Neuronal stem cell (in vitro differentiated cells): Measurements from ENCODE around the gene ANO9.

Experiments used
- DNase-seq: peaks from one replicate; pipeline ENCODE4 v3.0.0-alpha.2; 2013; ENCODE audit warnings: low spot score
- H2AFZ ChIP-seq: one replicate; pipeline ENCODE4 v1.6.1; 2013; ENCODE audit warnings: mild to moderate bottlenecking, low read length, inconsistent platforms
- H2AK5ac ChIP-seq: 2 replicates; pipeline ENCODE4 v1.6.1; 2013; ENCODE audit warnings: low read depth, mild to moderate bottlenecking, inconsistent platforms, low read length, moderate library complexity, mixed read lengths
- H2BK120ac ChIP-seq: 2 replicates; pipeline ENCODE4 v1.6.1; 2013; ENCODE audit warnings: low read depth, mild to moderate bottlenecking, inconsistent platforms, low read length, moderate library complexity, mixed read lengths
- H2BK12ac ChIP-seq: one replicate; pipeline ENCODE4 v1.6.1; 2013; ENCODE audit warnings: low read length, inconsistent platforms
- H2BK15ac ChIP-seq: 2 replicates; pipeline ENCODE4 v1.6.1; 2013; ENCODE audit warnings: mild to moderate bottlenecking, low read length, inconsistent platforms, mixed read lengths
- H2BK5ac ChIP-seq: one replicate; pipeline ENCODE4 v1.6.1; 2013; ENCODE audit warnings: inconsistent platforms, mild to moderate bottlenecking, low read length, moderate library complexity
- H3K14ac ChIP-seq: one replicate; pipeline ENCODE4 v1.6.1; 2013; ENCODE audit warnings: low read length, inconsistent platforms
- H3K18ac ChIP-seq: 2 replicates; pipeline ENCODE4 v1.6.1; 2013; ENCODE audit warnings: low read length, inconsistent platforms
- H3K23ac ChIP-seq: 2 replicates; pipeline ENCODE4 v1.6.1; 2013; ENCODE audit warnings: low read depth, mild to moderate bottlenecking, mixed read lengths, low read length, inconsistent platforms; ENCODE audit not compliant: poor library complexity
- H3K27ac ChIP-seq: replicated peaks from 3 replicates; pipeline ENCODE4 v1.5.1; 2013; ENCODE audit warnings: low read length, inconsistent platforms
- H3K27me3 ChIP-seq, 3 experiments: 2 replicates each; pipeline ENCODE4 v1.6.1; 2013; ENCODE audit warnings: low read length in 3 of 3, mild to moderate bottlenecking in 2 of 3, inconsistent platforms in 1 of 3, low read depth in 1 of 3, mixed read lengths in 1 of 3, moderate library complexity in 1 of 3; ENCODE audit not compliant: control insufficient read depth in 3 of 3, insufficient read depth in 3 of 3
- H3K36me3 ChIP-seq, 2 donors: replicated peaks in 1 of 2; 2 replicates each; pipeline ENCODE4 v1.6.1; 2013; ENCODE audit warnings: low read length in 2 of 2; ENCODE audit not compliant: control insufficient read depth in 2 of 2, insufficient read depth in 2 of 2
- H3K4ac ChIP-seq: 2 replicates; pipeline ENCODE4 v1.6.1; 2013; ENCODE audit warnings: inconsistent platforms, mild to moderate bottlenecking, low read length, moderate library complexity
- H3K4me1 ChIP-seq, 2 donors: 1 replicate in 1 of 2; 2 replicates in 1 of 2; pipeline ENCODE4 v1.6.1; 2013; ENCODE audit warnings: low read length in 2 of 2, low read depth in 1 of 2; ENCODE audit not compliant: control insufficient read depth in 2 of 2, insufficient read depth in 1 of 2
- H3K4me2 ChIP-seq: one replicate; pipeline ENCODE4 v1.6.1; 2013; ENCODE audit warnings: mild to moderate bottlenecking, low read length, inconsistent platforms; ENCODE audit not compliant: insufficient read depth, poor library complexity, severe bottlenecking
- H3K4me3 ChIP-seq, 2 donors: 2 replicates each; pipeline ENCODE4 v1.5.1; 2013; ENCODE audit warnings: low read length in 2 of 2, mild to moderate bottlenecking in 2 of 2, inconsistent platforms in 1 of 2, moderate library complexity in 1 of 2
- H3K79me1 ChIP-seq: one replicate; pipeline ENCODE4 v1.6.1; 2013; ENCODE audit warnings: low read depth, mild to moderate bottlenecking, inconsistent platforms, low read length, moderate library complexity
- H3K9ac ChIP-seq: one replicate; pipeline ENCODE4 v1.6.1; 2013; ENCODE audit warnings: mild to moderate bottlenecking, low read depth, low read length, inconsistent platforms; ENCODE audit not compliant: poor library complexity
- H3K9me3 ChIP-seq, 2 donors: replicated peaks in 1 of 2; 2 replicates each; pipeline versions ENCODE3 to v1.6.1; 2013; ENCODE audit warnings: low read length in 2 of 2, mild to moderate bottlenecking in 2 of 2, inconsistent platforms in 1 of 2, low read depth in 1 of 2, mixed read lengths in 1 of 2, moderate library complexity in 1 of 2; ENCODE audit not compliant: control insufficient read depth in 2 of 2, insufficient read depth in 1 of 2
- H4K8ac ChIP-seq: one replicate; pipeline ENCODE4 v1.6.1; 2013; ENCODE audit warnings: low read depth, mild to moderate bottlenecking, inconsistent platforms, low read length, moderate library complexity
- H4K91ac ChIP-seq: one replicate; pipeline ENCODE4 v1.6.1; 2013; ENCODE audit warnings: low read length, low read depth, mild to moderate bottlenecking, inconsistent platforms; ENCODE audit not compliant: poor library complexity
- WGBS, 2 donors: extraction: QIAGEN DNeasy Blood & Tissue Kit; methylation state at CpG; one replicate each; pipeline ENCODE4 v1.1.7; 2013; ENCODE audit warnings: missing lambda C conversion rate in 2 of 2, mixed read lengths in 1 of 2; ENCODE audit not compliant: insufficient read length in 2 of 2, insufficient replicate concordance in 1 of 2; ENCODE audit errors: extremely low coverage in 2 of 2; 5-methylcytosine and 5-hydroxymethylcytosine counted together

Gene ANO9

DNA sequence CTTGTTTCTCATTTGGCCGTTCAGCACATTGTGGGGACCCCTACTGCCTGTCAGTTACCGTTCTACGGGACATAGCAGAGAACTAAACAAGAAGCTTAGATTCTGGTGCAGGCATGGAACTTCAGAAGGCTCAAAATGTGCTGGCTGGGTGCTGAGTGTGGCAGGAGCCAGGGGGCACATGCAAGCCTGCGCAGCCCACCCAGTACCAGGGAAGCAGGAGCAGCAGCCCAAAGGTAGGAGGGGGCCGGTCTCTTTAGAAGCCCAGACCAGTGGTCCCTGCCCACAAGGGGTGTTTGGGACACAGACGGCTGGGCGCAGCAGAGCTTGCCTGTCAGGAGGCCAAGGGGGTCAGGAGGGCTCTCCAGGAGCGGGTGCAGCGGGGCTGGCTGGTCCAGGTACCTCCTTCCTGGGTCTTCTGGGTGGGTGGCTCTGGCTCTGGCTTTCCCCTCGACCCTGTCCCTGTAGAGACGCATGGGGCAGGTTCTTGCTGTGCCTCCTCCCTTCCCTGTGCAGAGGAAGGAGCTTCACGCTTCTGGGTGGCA lies 10.5 kb upstream of the ANO9 start:
- Histone ChIP-seq H3K4me3 (no peak overlapping the region), H3K4me2 (no peak overlapping the region), H3K9ac (peak overlapping the region; percentile 30), H3K4ac (no peak overlapping the region), H3K23ac (no peak overlapping the region), H3K36me3 (peaks cover 12 to 46% of the 10 kb centered on the region in 2 donors), H3K4me1 (peaks cover 10 to 12% of the 10 kb centered on the region in 2 donors), H3K9me3 (no peaks in the 10 kb centered on the region), H2AK5ac (no peak overlapping the region), H4K8ac (no peak overlapping the region), H3K27ac (no peak overlapping the region), H2BK5ac (no peak overlapping the region), H2BK15ac (no peak overlapping the region), H3K14ac (no peak overlapping the region), H2BK12ac (no peak overlapping the region), H3K18ac (no peak overlapping the region), H2AFZ (no peak overlapping the region), H4K91ac (no peak overlapping the region), H3K79me1 (peaks cover 30% of the 10 kb centered on the region), H2BK120ac (no peak overlapping the region), H3K27me3 (no peaks in the 10 kb centered on the region)
- no peak for DNase-seq
- no CpG with 5 or more reads among the region's 12 CpGs for WGBS, 2 donors

DNA sequence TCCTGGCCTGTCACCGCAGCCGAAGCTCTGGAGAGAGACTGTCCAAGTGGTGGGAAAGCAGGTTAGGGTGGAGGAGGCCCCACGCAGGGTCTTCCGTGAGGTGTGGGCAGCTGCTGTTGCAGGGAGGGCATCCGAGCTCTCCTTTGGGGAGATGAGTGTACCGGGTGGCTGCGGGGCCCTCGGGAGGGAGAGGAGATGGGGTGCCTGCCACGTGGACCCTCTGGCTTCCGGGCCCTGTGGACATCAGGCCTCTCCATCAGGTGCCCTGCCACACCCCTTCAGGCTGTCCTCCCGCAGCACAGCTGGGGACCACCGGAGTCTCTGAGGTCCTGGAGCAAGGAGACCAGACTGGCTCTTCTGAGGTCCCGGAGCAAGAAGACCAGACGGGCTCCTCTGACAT lies 9.9 kb upstream of the ANO9 start:
- no peak overlapping the region for H2BK5ac ChIP-seq
- H3K23ac ChIP-seq = peak overlapping the region; percentile 17
- no peak overlapping the region for H3K18ac ChIP-seq
- H2BK15ac ChIP-seq = no peak overlapping the region
- no peak overlapping the region for H2BK12ac ChIP-seq
- no peak overlapping the region for H3K4me2 ChIP-seq
- H3K9me3 ChIP-seq = no peaks in the 10 kb centered on the region
- no peak overlapping the region for H3K4ac ChIP-seq
- H4K8ac ChIP-seq = no peak overlapping the region
- peaks cover 10 to 42% of the 10 kb centered on the region in 2 donors for H3K36me3 ChIP-seq
- peaks cover 10 to 12% of the 10 kb centered on the region in 2 donors for H3K4me1 ChIP-seq
- peak overlapping the region; percentile 92 for H3K9ac ChIP-seq
- H3K4me3 ChIP-seq = peak overlapping the region in 1 of 2 donors; percentile 65
- H2AK5ac ChIP-seq = peak overlapping the region; percentile 47
- no CpG with 5 or more reads among the region's 14 CpGs for WGBS, 2 donors
- H2BK120ac ChIP-seq = no peak overlapping the region
- H3K27ac ChIP-seq = no peak overlapping the region
- H2AFZ ChIP-seq = no peak overlapping the region
- no peaks in the 10 kb centered on the region for H3K27me3 ChIP-seq
- no peak overlapping the region for H4K91ac ChIP-seq
- H3K14ac ChIP-seq = no peak overlapping the region
- DNase-seq = no peak
- H3K79me1 ChIP-seq = peaks cover 30% of the 10 kb centered on the region

DNA sequence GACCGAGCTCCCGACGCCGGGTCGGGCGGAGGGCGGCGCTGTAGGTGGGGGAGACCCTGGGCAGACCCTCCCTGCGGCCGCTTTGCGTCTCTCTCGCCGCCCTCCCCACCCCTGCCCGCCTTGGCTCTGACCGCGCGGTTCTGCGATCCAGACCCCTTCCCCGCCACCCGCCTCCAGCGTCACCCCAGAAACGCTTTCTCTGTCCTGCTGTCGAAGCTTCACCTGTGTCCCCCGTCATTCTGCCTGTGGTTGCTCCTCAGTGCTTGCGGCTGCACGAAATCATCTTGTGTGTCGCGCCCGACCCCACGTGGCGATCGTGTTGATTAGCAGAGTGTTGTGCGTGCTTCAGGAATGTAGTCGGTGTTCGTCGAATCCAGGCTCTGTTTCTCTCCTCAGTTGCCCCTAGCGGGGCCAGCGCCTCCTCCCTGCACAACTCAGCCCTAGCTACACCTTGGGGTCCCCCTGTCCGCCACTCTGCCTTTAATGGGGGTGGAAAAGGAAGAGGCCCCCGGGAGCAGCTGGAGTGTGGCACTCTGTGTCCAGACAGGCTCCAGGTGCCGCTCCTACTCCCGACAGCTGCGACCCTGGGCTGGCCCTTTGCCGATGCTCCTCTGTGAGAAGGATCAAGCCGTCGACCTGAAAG lies 9.1 kb upstream of the ANO9 start:
- Histone ChIP-seq H2AFZ (peak overlapping the region; percentile 80), H2BK15ac (no peak overlapping the region), H3K4ac (no peak overlapping the region), H4K8ac (no peak overlapping the region), H3K27me3 (no peaks in the 10 kb centered on the region), H3K4me1 (peaks cover 10 to 12% of the 10 kb centered on the region in 2 donors), H2AK5ac (peak overlapping the region; percentile 34), H4K91ac (no peak overlapping the region), H3K9ac (peak overlapping the region; percentile 92), H3K79me1 (peaks cover 30% of the 10 kb centered on the region), H2BK5ac (peak overlapping the region; percentile 85), H3K23ac (peak overlapping the region; percentile 99), H2BK12ac (no peak overlapping the region), H3K36me3 (peaks cover 10 to 42% of the 10 kb centered on the region in 2 donors), H3K18ac (peak overlapping the region; percentile 95), H3K27ac (no peak overlapping the region), H3K4me3 (peak overlapping the region; percentile 65 to 99), H2BK120ac (peak overlapping the region; percentile 29), H3K4me2 (peak overlapping the region; percentile 92), H3K9me3 (no peaks in the 10 kb centered on the region), H3K14ac (peak overlapping the region; percentile 82)
- DNase-seq = peak; percentile 46
- no CpG with 5 or more reads among the region's 46 CpGs for WGBS, 2 donors
